OCI-LY3 (cell line): ENCODE data around the gene WAS.

Experiments used
- H2AFZ ChIP-seq: fragments of 200-600, 300-600 bp; shearing (Covaris generic); 2 replicates; pipeline ENCODE4 v1.6.0; 2014; ENCODE audit warnings: antibody characterized with exemption, low read depth, low read length
- H3K27ac ChIP-seq: fragments of 200-600, 300-600 bp; sonication (generic); 2 replicates; pipeline ENCODE4 v1.5.1; 2014; ENCODE audit warnings: mild to moderate bottlenecking, low read length, moderate library complexity, mixed read lengths
- H3K27me3 ChIP-seq: fragments of 200-600, 300-600 bp; sonication (generic); 2 replicates; pipeline ENCODE4 v1.6.1; 2014; ENCODE audit warnings: low read depth, low read length, mixed read lengths
- H3K36me3 ChIP-seq: fragments of 200-600, 300-600 bp; sonication (generic); replicated peaks from 2 replicates; pipeline ENCODE3; 2014; ENCODE audit warnings: low read depth, low read length, mixed read lengths
- H3K4me1 ChIP-seq: fragments of 300-600, 200-600 bp; sonication (generic); 2 replicates; pipeline ENCODE4 v1.6.1; 2014; ENCODE audit warnings: low read length, mixed read lengths
- H3K4me2 ChIP-seq: fragments of 200-600, 300-600 bp; sonication (generic); 2 replicates; pipeline ENCODE4 v1.6.1; 2014; ENCODE audit warnings: low read length, mixed read lengths
- H3K4me3 ChIP-seq: fragments of 300-600, 200-600 bp; sonication (generic); 2 replicates; pipeline ENCODE4 v1.5.1; 2014; ENCODE audit warnings: antibody characterized with exemption, mild to moderate bottlenecking, low read length, moderate library complexity
- H3K79me2 ChIP-seq: fragments of 300-600, 200-600 bp; shearing (Covaris generic); 2 replicates; pipeline ENCODE4 v1.6.1; 2014; ENCODE audit warnings: mild to moderate bottlenecking, low read length, mixed read lengths
- H3K9ac ChIP-seq: fragments of 300-600, 200-600 bp; shearing (Covaris generic); 2 replicates; pipeline ENCODE4 v1.6.0; 2014; ENCODE audit warnings: mild to moderate bottlenecking, low read length, moderate library complexity
- H3K9me3 ChIP-seq: fragments of 200-600, 300-600 bp; shearing (Covaris generic); 2 replicates; pipeline ENCODE4 v1.6.1; 2014; ENCODE audit warnings: low read length, mixed read lengths; ENCODE audit not compliant: insufficient read depth
- H4K20me1 ChIP-seq: fragments of 200-600, 300-600 bp; sonication (generic); 2 replicates; pipeline ENCODE4 v1.6.1; 2016; ENCODE audit warnings: low read length, mixed read lengths; ENCODE audit not compliant: insufficient read depth
- CTCF ChIP-seq: fragments of 200-600, 300-600 bp; sonication (generic); IDR thresholded peaks from 2 replicates; pipeline ENCODE4 v1.5.1; 2014; ENCODE audit warnings: antibody characterized with exemption, low read length, low read depth
- EZH2phosphoT487 ChIP-seq: fragments of 200-600 bp; shearing (Covaris generic); IDR thresholded peaks from 2 replicates; pipeline ENCODE4 v1.6.1; 2018; ENCODE audit warnings: antibody characterized with exemption, mixed run types, low read depth

The WAS gene

GRCh38 chrX:48713847-48714246 lies 30.2 kb downstream of the WAS start:
- no peaks in the 10 kb centered on the region for H3K4me1 ChIP-seq
- H3K36me3 ChIP-seq = peaks cover 4% of the 10 kb centered on the region
- H2AFZ ChIP-seq = no peak overlapping the region
- H3K4me3 ChIP-seq = no peak overlapping the region
- no peaks in the 10 kb centered on the region for H3K27me3 ChIP-seq
- no peaks in the 10 kb centered on the region for H3K79me2 ChIP-seq
- H4K20me1 ChIP-seq = no peaks in the 10 kb centered on the region
- H3K4me2 ChIP-seq = no peak overlapping the region
- H3K9me3 ChIP-seq = no peaks in the 10 kb centered on the region
- no peak overlapping the region for H3K27ac ChIP-seq
- no peak overlapping the region for H3K9ac ChIP-seq
- TF ChIP-seq CTCF (no peak), EZH2phosphoT487 (no peak)

- no peaks in the 10 kb centered on the region for H4K20me1 ChIP-seq
- H3K4me1 ChIP-seq = no peaks in the 10 kb centered on the region
- no peak overlapping the region for H3K27ac ChIP-seq
- H3K4me2 ChIP-seq = no peak overlapping the region
- H3K79me2 ChIP-seq = no peaks in the 10 kb centered on the region
- peaks cover 2% of the 10 kb centered on the region for H3K36me3 ChIP-seq
- H2AFZ ChIP-seq = no peak overlapping the region
- H3K9me3 ChIP-seq = no peaks in the 10 kb centered on the region
- H3K4me3 ChIP-seq = no peak overlapping the region
- no peaks in the 10 kb centered on the region for H3K27me3 ChIP-seq
- TF ChIP-seq EZH2phosphoT487 (no peak), CTCF (no peak)
- no peak overlapping the region for H3K9ac ChIP-seq
Measured at GRCh38 chrX:48714573-48714972, 31.0 kb downstream of the WAS start.

- no peak overlapping the region for H3K9ac ChIP-seq
- H2AFZ ChIP-seq = no peak overlapping the region
- H3K79me2 ChIP-seq = no peaks in the 10 kb centered on the region
- no peaks in the 10 kb centered on the region for H3K4me1 ChIP-seq
- H3K27me3 ChIP-seq = no peaks in the 10 kb centered on the region
- no peaks in the 10 kb centered on the region for H3K9me3 ChIP-seq
- no peak overlapping the region for H3K4me3 ChIP-seq
- no peaks in the 10 kb centered on the region for H4K20me1 ChIP-seq
- no peak overlapping the region for H3K4me2 ChIP-seq
- H3K36me3 ChIP-seq = no peaks in the 10 kb centered on the region
- H3K27ac ChIP-seq = no peak overlapping the region
- TF ChIP-seq CTCF (no peak), EZH2phosphoT487 (no peak)
Measured at GRCh38 chrX:48715072-48715471, 31.5 kb downstream of the WAS start.

- Histone ChIP-seq H3K27me3 (no peaks in the 10 kb centered on the region), H3K4me3 (no peak overlapping the region), H3K4me1 (no peaks in the 10 kb centered on the region), H3K27ac (no peak overlapping the region), H3K9ac (no peak overlapping the region), H2AFZ (no peak overlapping the region), H3K36me3 (no peaks in the 10 kb centered on the region), H3K4me2 (no peak overlapping the region), H3K9me3 (no peaks in the 10 kb centered on the region), H4K20me1 (no peaks in the 10 kb centered on the region), H3K79me2 (no peaks in the 10 kb centered on the region)
- TF ChIP-seq CTCF (no peak), EZH2phosphoT487 (no peak)
Measured at GRCh38 chrX:48715876-48716502, 32.4 kb downstream of the WAS start.
